ENCODE results near the gene ERC2. TPM values are rescaled to one million over a fixed set of nuclear protein-coding genes. Genes with fewer than 3 reads are reported as not detected.
"Not testable (repeated sequence)": the region's sequence is repeated elsewhere in the genome, so short reads cannot be mapped to it uniquely, and the experiment has no call there.

The ERC2 gene
- total RNA-seq, 1 donor: 0.36 TPM

DNA sequence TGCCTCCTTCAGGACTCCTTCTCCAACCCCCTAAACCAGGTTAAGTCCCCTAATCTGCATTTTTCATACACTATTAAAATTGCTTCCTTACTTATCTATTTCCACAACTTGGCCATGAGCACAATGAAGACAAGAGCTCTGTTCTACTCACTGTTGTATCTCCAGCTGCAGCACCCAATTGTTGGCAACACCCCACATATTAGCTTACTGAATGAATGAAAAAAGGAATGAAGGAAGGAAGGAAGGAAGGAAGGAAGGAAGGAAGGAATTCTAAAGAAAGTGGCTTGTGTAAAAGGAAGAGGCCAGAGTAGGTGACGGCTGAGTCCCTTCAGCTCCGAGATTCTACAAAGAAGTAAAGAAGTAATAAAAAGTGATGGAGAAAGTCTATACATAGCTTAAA, 444.7 kb downstream of the ERC2 start:
- Histone ChIP-seq H2AFZ (ENCODE audit: low read length) (no peak overlapping the region), H3K27me3 (ENCODE audit: insufficient read depth, low read length) (no peaks in the 10 kb centered on the region), H3K4me3 (ENCODE audit: insufficient read depth, low read length) (no peak overlapping the region), H3K4me1 (ENCODE audit: insufficient read depth, low read length) (no peaks in the 10 kb centered on the region), H4K20me1 (ENCODE audit: insufficient read depth, low read length) (no peaks in the 10 kb centered on the region), H3K4me2 (ENCODE audit: insufficient read depth, low read length) (no peak overlapping the region), H3K36me3 (ENCODE audit: insufficient read depth, low read length) (no peaks in the 10 kb centered on the region), H3K79me2 (ENCODE audit: insufficient read depth, low read length) (no peaks in the 10 kb centered on the region), H3K27ac (ENCODE audit: low read depth, low read length) (no peak overlapping the region), H3K9me3 (ENCODE audit: low read depth, low read length) (no peaks in the 10 kb centered on the region)
- TF ChIP-seq CTCF (IDR thresholded peaks at IDR 0.05; ENCODE audit: extremely low read depth, low read depth, low read length): no peak
- no peak for DNase-seq (ENCODE audit: insufficient read length, low spot score, missing footprints)

DNA sequence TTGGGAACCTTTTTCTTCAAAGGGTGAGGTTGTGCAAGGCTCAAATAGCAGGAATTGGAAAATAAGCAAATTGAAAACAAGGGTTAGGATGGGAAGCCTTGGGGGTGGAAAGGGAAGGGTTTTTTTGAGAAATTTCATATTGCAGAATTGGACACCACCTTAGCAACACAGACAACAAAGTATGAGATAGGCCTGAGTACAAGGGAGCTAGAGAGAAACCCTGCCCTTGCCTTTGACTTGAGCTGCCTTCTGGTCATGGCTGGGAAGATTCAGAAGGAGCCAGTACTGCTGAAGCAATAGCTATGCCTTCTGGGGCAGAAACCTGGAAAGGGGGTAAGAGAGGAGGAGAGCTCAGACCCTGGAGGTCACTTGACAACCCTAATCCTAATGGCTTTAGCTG, 445.6 kb downstream of the ERC2 start:
- DNase-seq (ENCODE audit: insufficient read length, low spot score, missing footprints): no peak
- H3K9me3 ChIP-seq (ENCODE audit: low read depth, low read length): no peaks in the 10 kb centered on the region
- TF ChIP-seq CTCF (IDR thresholded peaks at IDR 0.05; ENCODE audit: extremely low read depth, low read depth, low read length): no peak

DNA sequence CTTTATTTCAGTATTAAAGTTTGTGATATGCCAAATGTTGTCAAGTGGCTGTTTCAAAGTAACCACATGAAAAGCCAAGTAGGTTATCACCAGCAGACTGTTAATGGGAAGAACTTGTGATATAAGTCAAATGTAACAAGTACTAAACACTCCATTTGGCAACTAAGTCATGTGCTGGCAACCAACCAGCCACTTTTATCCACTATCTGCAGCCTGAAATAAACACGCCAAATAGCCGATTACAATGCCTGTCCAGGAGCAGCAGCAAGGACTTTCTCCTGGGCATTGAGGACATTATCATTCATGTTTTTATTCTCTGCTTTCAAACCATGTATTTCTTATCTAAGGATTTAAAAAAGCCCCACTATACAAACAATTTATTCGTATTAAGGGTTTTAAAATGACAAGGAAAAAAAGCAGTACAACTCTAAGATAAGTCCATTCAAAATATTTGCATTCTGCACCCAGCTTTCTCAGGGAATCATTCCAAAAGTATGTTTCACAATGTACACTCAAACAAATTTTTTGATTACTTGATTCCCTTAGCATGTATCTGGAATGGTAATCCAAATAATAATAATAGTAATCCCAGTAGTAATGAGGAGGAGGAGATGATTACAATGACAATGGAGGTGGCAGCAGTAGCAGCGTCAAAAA, 448.6 kb downstream of the ERC2 start:
- H3K4me1 ChIP-seq (ENCODE audit: insufficient read depth, low read length): no peaks in the 10 kb centered on the region
- H3K4me2 ChIP-seq (ENCODE audit: insufficient read depth, low read length): no peak overlapping the region
- H3K36me3 ChIP-seq (ENCODE audit: insufficient read depth, low read length): no peaks in the 10 kb centered on the region
- no peak for DNase-seq (ENCODE audit: insufficient read length, low spot score, missing footprints)
- no peaks in the 10 kb centered on the region for H3K9me3 ChIP-seq (ENCODE audit: low read depth, low read length)
- no peak overlapping the region for H2AFZ ChIP-seq (ENCODE audit: low read length)
- H3K27ac ChIP-seq (ENCODE audit: low read depth, low read length): no peak overlapping the region
- H3K27me3 ChIP-seq (ENCODE audit: insufficient read depth, low read length): no peaks in the 10 kb centered on the region
- H4K20me1 ChIP-seq (ENCODE audit: insufficient read depth, low read length): no peaks in the 10 kb centered on the region
- H3K79me2 ChIP-seq (ENCODE audit: insufficient read depth, low read length): no peaks in the 10 kb centered on the region
- H3K4me3 ChIP-seq (ENCODE audit: insufficient read depth, low read length): no peak overlapping the region
- TF ChIP-seq CTCF (IDR thresholded peaks at IDR 0.05; ENCODE audit: extremely low read depth, low read depth, low read length): no peak

More for the DNA sequence above, 445.6 kb downstream of the ERC2 start:
- Histone ChIP-seq H3K79me2 (ENCODE audit: insufficient read depth, low read length) (no peaks in the 10 kb centered on the region), H3K4me3 (ENCODE audit: insufficient read depth, low read length) (no peak overlapping the region), H2AFZ (ENCODE audit: low read length) (no peak overlapping the region), H3K4me2 (ENCODE audit: insufficient read depth, low read length) (no peak overlapping the region), H3K4me1 (ENCODE audit: insufficient read depth, low read length) (no peaks in the 10 kb centered on the region), H3K27me3 (ENCODE audit: insufficient read depth, low read length) (no peaks in the 10 kb centered on the region), H4K20me1 (ENCODE audit: insufficient read depth, low read length) (no peaks in the 10 kb centered on the region), H3K27ac (ENCODE audit: low read depth, low read length) (no peak overlapping the region), H3K36me3 (ENCODE audit: insufficient read depth, low read length) (no peaks in the 10 kb centered on the region)

DNA sequence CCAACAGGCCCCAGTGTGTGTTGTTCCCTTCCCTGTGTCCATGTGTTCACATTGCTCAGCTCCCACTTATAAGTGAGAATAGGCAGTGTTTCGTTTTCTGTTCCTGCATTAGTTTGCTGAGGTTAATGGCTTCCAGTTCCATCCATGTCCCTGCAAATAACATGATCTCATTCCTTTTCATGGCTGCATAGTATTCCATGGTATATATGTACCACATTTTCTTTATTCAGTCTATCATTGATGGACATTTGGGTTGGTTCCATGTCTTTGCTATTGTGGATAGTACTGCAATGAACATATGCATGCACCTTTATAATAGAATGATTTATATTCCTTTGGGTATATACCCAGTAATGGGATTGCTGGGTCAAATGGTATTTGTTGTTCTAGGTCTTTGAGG, 452.9 kb downstream of the ERC2 start:
- not testable (repeated sequence) for H2AFZ ChIP-seq (ENCODE audit: low read length); H3K36me3 ChIP-seq (ENCODE audit: insufficient read depth, low read length); H3K4me1 ChIP-seq (ENCODE audit: insufficient read depth, low read length); H3K79me2 ChIP-seq (ENCODE audit: insufficient read depth, low read length); H3K9me3 ChIP-seq (ENCODE audit: low read depth, low read length); H3K27ac ChIP-seq (ENCODE audit: low read depth, low read length); DNase-seq (ENCODE audit: insufficient read length, low spot score, missing footprints); H3K4me2 ChIP-seq (ENCODE audit: insufficient read depth, low read length); H3K27me3 ChIP-seq (ENCODE audit: insufficient read depth, low read length); H3K4me3 ChIP-seq (ENCODE audit: insufficient read depth, low read length); H4K20me1 ChIP-seq (ENCODE audit: insufficient read depth, low read length)

Data from osteoblast (primary cell).